ENCODE data around the gene ADAMTSL5. TPM values are rescaled to one million over a fixed set of nuclear protein-coding genes. Genes with fewer than 3 reads are reported as not detected.
A peak's percentile ranks its signal among the peaks of the same experiment; 100 is the strongest.
"Not testable (repeated sequence)": the region's sequence is repeated elsewhere in the genome, so short reads cannot be mapped to it uniquely, and the experiment has no call there.

Gene ADAMTSL5
- total and polyA plus RNA-seq, 7 donors = 0.71 to 5.8 (median 1.7) TPM; not detected in 1

GRCh38 chr19:1481224-1481892 lies 31.5 kb downstream of the ADAMTSL5 start:
- peaks cover 0 to 22% (median 15%) of the 10 kb centered on the region in 4 donors for H3K4me1 ChIP-seq
- intact Hi-C loops (cut with DNase I) = no loop called here

GRCh38 chr19:1478934-1479707 lies 33.7 kb downstream of the ADAMTSL5 start, which contains the start of gene C19orf25:
Gene C19orf25 (minus strand): TSS chr19:1479215. CDS start chr19:1478903, 312 bp downstream.
- peak in 1 of 4 donors; percentile 6 for TF ChIP-seq EP300 (IDR thresholded peaks at IDR 0.05)
- peak; percentile 78 to 91 (median 86) for TF ChIP-seq POLR2AphosphoS5 (IDR thresholded peaks at IDR 0.05)
- TF ChIP-seq POLR2A (IDR thresholded peaks at IDR 0.05) = peak; percentile 27 to 60
- no peak for TF ChIP-seq CTCF (IDR thresholded peaks at IDR 0.05)
- peaks cover 0 to 22% (median 5%) of the 10 kb centered on the region in 3 donors for H3K27me3 ChIP-seq
- peak; percentile 97 for DNase-seq
- no peaks in the 10 kb centered on the region for H3K9me3 ChIP-seq
- peak within 1 kb of the TSS; percentile 67 to 77 (median 72) for H3K27ac ChIP-seq
- peaks cover 0 to 19% (median 0%) of the 10 kb centered on the region in 4 donors for H3K36me3 ChIP-seq
- intact Hi-C loops (cut with DNase I) = no loop called here
- H3K4me3 ChIP-seq = peak within 1 kb of the TSS; percentile 77 to 99 (median 88)
- WGBS, 2 donors = 1% methylated on average over 71 of the region's 71 CpGs
- peaks cover 0 to 22% (median 15%) of the 10 kb centered on the region in 4 donors for H3K4me1 ChIP-seq

More at GRCh38 chr19:1481224-1481892, 31.5 kb downstream of the ADAMTSL5 start:
- DNase-seq = peak; percentile 62
- 86 to 89% methylated on average over 26 of the region's 26 CpGs for WGBS, 2 donors
- no peak overlapping the region for H3K4me3 ChIP-seq
- TF ChIP-seq EP300 (IDR thresholded peaks at IDR 0.05) = no peak
- no peak for TF ChIP-seq POLR2A (IDR thresholded peaks at IDR 0.05)
- TF ChIP-seq POLR2AphosphoS5 (IDR thresholded peaks at IDR 0.05) = no peak
- no peak for TF ChIP-seq CTCF (IDR thresholded peaks at IDR 0.05)
- H3K9me3 ChIP-seq = no peaks in the 10 kb centered on the region
- H3K27me3 ChIP-seq = peaks cover 0 to 3% (median 0%) of the 10 kb centered on the region in 3 donors
- no peak overlapping the region for H3K27ac ChIP-seq
- peaks cover 0 to 4% (median 0%) of the 10 kb centered on the region in 4 donors for H3K36me3 ChIP-seq

GRCh38 chr19:1477056-1477455 lies 35.8 kb downstream of the ADAMTSL5 start:
- H3K4me3 ChIP-seq; intact Hi-C loops (cut with DNase I); DNase-seq; H3K27ac ChIP-seq; H3K9me3 ChIP-seq: not testable (repeated sequence)
- Histone ChIP-seq H3K4me1 (peaks cover 0 to 23% (median 18%) of the 10 kb centered on the region in 4 donors), H3K27me3 (peaks cover 6 to 43% (median 26%) of the 10 kb centered on the region in 3 donors), H3K36me3 (peaks cover 0 to 19% (median 0%) of the 10 kb centered on the region in 4 donors)
- 88 to 95% methylated on average over 9 of the region's 9 CpGs for WGBS, 2 donors

- Histone ChIP-seq H3K27me3 (peaks cover 18 to 54% (median 37%) of the 10 kb centered on the region in 3 donors), H3K4me3 (no peak overlapping the region), H3K9me3 (no peaks in the 10 kb centered on the region), H3K36me3 (peaks cover 0 to 19% (median 0%) of the 10 kb centered on the region in 4 donors), H3K27ac (no peak overlapping the region), H3K4me1 (peaks cover 0 to 35% (median 27%) of the 10 kb centered on the region in 4 donors)
- WGBS, 2 donors = 93 to 95% methylated on average over 31 of the region's 31 CpGs
- TF ChIP-seq POLR2AphosphoS5 (IDR thresholded peaks at IDR 0.05) = no peak
- TF ChIP-seq EP300 (IDR thresholded peaks at IDR 0.05) = no peak
- no peak for TF ChIP-seq POLR2A (IDR thresholded peaks at IDR 0.05)
- no peak for TF ChIP-seq CTCF (IDR thresholded peaks at IDR 0.05)
- no peak for DNase-seq
- intact Hi-C loops (cut with DNase I) = no loop called here
Measured at GRCh38 chr19:1475751-1476437, 36.9 kb downstream of the ADAMTSL5 start.

Measured in sigmoid colon (tissue), 7 donors.